Duodenal mucosa (tissue), 2 donors: Measurements from ENCODE around the gene PTK6.

Source experiments
- H3K27ac ChIP-seq: one replicate; pipeline ENCODE4 v1.7.0; 2013; ENCODE audit warnings: low read depth, low read length
- H3K27me3 ChIP-seq, 2 donors: one replicate each; pipeline ENCODE4 v1.7.0; 2013; ENCODE audit warnings: low read length in 2 of 2, control low read depth in 1 of 2; ENCODE audit not compliant: insufficient read depth in 2 of 2, control insufficient read depth in 1 of 2
- H3K36me3 ChIP-seq, 2 donors: one replicate each; pipeline ENCODE4 v1.7.0; 2013; ENCODE audit warnings: low read length in 2 of 2, control low read depth in 1 of 2; ENCODE audit not compliant: insufficient read depth in 2 of 2, control insufficient read depth in 1 of 2
- H3K4me1 ChIP-seq, 2 donors: one replicate each; pipeline ENCODE4 v1.7.0; 2013; ENCODE audit warnings: low read length in 2 of 2, control low read depth in 1 of 2; ENCODE audit not compliant: insufficient read depth in 2 of 2, control insufficient read depth in 1 of 2
- H3K4me3 ChIP-seq, 2 donors: one replicate each; pipeline ENCODE4 v1.7.0; 2013; ENCODE audit warnings: low read length in 2 of 2, low read depth in 1 of 2
- H3K9ac ChIP-seq, 2 donors: one replicate each; pipeline ENCODE4 v1.7.0; 2013; ENCODE audit warnings: low read length in 2 of 2, low read depth in 1 of 2
- H3K9me3 ChIP-seq, 2 donors: one replicate each; pipeline ENCODE4 v1.7.0; 2013; ENCODE audit warnings: low read length in 2 of 2, control low read depth in 1 of 2; ENCODE audit not compliant: control insufficient read depth in 1 of 2

The PTK6 gene

DNA sequence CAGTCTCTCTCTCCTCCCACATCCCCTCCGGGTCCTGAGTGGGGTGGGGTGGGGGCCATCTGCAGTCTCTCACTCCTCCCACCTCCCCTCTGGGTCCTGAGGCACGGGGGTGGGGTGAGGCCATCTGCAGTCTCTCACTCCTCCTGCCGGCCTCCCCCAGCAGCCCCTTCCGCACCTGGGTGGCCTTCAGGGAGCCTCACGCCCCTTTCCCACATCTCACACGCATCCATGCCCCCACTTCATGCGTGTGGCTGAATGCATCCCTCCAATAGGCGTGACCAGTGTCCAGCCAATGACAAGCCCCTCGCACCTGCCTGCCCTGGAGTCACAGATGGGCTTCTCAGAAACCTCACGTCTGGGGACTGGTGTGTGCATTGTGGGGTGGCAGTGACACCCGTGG, 11.4 kb upstream of the PTK6 start:
- Histone ChIP-seq H3K27ac (no peak overlapping the region), H3K9me3 (no peaks in the 10 kb centered on the region), H3K27me3 (peaks cover 40 to 43% of the 10 kb centered on the region in 2 donors), H3K4me3 (no peak overlapping the region), H3K9ac (no peak overlapping the region), H3K36me3 (no peaks in the 10 kb centered on the region), H3K4me1 (peaks cover 0 to 23% of the 10 kb centered on the region in 2 donors)

DNA sequence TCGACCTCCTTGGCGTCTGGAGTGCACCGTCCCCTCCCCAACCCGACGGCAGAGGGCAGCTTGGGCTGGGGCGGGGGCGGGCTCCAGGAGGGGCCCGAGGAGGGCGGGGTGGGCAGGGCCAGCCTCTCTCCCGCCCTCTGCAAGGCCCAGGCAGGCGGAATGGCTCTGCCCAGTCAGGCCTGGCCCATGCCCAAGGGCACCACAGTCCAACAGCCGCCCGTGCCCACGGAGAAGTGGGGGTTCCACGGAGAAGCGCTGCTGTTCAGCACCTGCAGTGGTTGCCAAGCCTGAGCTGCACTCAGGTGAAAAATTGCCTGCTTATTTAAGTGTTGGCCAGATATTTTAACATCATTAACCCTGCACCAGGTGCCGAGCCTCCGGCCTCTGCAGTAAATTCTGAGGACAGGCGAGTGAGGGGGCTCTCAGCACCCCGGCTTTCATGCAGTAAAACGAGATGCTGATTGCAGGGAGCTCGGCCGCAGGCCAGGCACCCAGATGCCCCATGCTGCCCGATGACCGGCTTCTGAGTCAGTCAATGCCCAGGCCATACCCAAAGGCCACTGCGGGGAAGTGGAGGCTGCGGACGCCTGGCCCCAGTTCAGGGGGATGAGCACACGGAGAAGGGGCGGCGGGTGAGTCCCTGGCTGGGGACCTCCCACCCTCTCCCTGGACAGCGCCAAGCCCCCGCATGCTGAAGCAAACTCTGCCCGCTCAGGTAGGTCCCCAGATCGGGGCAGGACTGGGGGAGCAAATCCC, 10.7 kb upstream of the PTK6 start, which contains the start of gene SRMS:
Gene SRMS (minus strand): TSS at position 25 of the 756 bp plus-strand sequence. CDS start 286 bp downstream, outside the sequence.
- Histone ChIP-seq H3K4me1 (peaks cover 0 to 23% of the 10 kb centered on the region in 2 donors), H3K9ac (no peak within 1 kb of the TSS), H3K9me3 (no peaks in the 10 kb centered on the region), H3K27me3 (peaks cover 40 to 43% of the 10 kb centered on the region in 2 donors), H3K27ac (no peak within 1 kb of the TSS), H3K36me3 (no peaks in the 10 kb centered on the region), H3K4me3 (no peak within 1 kb of the TSS)

DNA sequence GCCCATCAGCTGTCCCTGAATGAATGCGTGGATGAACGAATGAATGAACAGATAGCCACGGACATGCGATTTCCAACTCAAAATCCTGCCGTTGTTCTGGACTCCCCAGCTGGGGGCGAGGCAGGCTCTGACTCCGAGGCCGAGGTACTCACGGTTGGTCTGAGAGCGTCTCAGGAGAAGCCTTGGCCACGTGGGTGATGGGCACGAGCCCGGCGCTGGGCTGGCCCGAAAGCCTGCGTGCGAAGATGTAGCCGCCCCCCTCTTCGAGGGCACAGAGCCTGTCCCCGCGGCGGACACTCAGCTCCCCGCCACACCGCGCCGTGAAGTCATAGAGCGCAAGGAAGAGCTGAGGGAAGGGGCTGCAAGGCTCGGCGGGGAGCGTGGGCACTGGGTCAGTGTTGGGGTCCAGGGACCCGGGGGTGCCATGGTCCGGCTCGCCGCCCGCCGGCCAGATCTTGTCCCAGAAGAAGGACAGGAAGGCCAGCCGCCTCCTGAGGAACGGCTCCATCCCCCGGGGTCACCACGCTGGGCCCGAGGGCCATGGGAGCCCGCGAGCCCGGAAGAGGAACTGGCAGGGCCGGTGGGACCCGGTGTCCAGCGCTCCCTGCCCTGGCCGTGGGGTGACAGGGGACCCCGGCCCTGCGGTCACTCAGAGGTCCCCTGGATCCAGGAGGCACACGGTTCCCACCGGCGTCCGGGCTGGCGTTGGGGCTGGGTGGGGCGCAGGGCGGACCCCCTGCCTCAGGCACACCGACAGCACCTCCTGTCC, 10.0 kb upstream of the PTK6 start:
- H3K9me3 ChIP-seq = no peaks in the 10 kb centered on the region
- no peak overlapping the region for H3K27ac ChIP-seq
- H3K27me3 ChIP-seq = peaks cover 40 to 43% of the 10 kb centered on the region in 2 donors
- no peak overlapping the region for H3K4me3 ChIP-seq
- no peaks in the 10 kb centered on the region for H3K36me3 ChIP-seq
- H3K4me1 ChIP-seq = peaks cover 0 to 18% of the 10 kb centered on the region in 2 donors
- no peak overlapping the region for H3K9ac ChIP-seq

DNA sequence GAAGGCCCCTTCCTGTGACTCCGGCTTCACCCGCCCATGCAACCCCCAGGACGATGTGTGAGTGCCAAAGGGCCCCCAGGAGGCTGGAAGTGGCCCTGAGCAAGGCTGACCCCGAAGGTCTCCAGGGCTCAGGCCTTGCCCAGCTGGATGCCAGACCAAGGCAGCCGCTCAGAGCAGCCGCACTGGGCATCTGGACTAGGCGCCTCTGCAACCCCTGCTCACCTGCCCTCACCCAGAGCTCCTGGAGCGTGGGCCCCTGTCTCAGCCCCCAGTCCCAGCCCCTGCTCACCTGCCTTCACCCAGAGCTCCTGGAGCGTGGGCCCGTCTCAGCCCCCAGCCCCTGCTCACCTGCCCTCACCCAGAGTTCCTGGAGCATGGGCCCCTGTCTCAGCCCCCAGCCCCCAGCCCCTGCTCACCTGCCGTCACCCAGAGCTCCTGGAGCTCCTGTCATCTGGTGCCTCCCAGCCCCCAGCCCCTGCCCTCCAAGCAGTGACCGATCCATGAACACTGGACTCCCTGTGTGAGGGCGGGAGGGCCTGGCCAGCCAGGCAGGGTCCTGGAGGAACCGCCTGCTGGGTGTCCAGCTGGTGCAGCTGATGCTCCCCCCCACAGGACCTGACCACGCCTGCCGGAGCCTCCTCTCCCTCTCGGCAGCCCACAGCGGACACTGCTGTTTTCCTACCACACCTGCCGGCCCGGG, 9.2 kb upstream of the PTK6 start:
- Histone ChIP-seq H3K27me3 (peaks cover 40 to 43% of the 10 kb centered on the region in 2 donors), H3K27ac (no peak overlapping the region), H3K9ac (no peak overlapping the region), H3K4me3 (no peak overlapping the region), H3K36me3 (no peaks in the 10 kb centered on the region), H3K9me3 (no peaks in the 10 kb centered on the region), H3K4me1 (peaks cover 0 to 18% of the 10 kb centered on the region in 2 donors)

DNA sequence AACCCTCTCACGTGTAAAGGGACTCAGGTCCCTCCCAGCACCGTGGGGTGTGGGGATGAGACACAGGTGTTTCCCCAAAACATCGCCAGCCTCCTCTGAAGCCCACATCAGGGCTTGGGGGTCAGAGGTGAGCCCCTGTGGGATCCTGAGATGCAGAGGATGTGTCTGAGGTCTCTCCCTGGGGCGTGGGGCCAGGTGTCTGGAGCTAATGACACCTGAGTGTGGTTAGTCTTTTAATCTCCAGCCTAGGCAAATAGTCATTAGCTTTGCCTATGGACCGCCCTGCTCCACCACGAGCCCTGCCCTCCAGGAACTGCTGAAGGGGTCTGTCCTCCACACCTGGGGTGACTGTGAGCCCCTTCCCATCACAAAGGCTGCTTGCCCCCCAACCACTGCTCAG, 8.6 kb upstream of the PTK6 start:
- H3K27ac ChIP-seq = no peak overlapping the region
- H3K9me3 ChIP-seq = no peaks in the 10 kb centered on the region
- H3K36me3 ChIP-seq = no peaks in the 10 kb centered on the region
- H3K27me3 ChIP-seq = peaks cover 40 to 43% of the 10 kb centered on the region in 2 donors
- H3K4me3 ChIP-seq = no peak overlapping the region
- no peak overlapping the region for H3K9ac ChIP-seq
- H3K4me1 ChIP-seq = peaks cover 0 to 18% of the 10 kb centered on the region in 2 donors

DNA sequence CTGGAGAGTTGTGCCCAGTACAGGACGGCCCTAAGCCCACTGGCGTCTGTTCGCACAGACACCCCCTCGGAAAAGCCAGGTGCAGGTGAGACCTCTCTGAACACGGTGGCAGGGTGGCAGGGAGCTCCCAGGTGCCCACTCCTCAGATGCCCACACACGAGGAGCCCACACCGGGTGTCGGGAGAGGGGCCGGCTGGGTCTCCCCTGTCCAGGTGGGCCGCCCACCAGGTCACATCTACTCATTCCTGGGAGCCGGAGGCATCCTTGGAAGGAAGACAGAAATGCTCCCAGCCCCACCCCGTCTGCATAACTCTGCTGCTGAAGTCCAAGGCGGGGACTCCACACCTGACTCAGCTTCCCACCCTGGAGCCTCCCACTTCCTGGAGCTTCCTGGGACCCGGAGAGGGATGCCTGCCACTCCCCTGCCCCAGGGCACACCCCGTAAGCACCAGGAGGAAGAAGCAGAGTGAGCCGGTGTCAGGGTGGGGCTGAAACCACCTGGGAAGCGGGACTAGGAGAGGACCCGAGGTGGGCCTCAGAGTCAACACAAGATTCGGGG, 7.9 kb upstream of the PTK6 start:
- Histone ChIP-seq H3K4me3 (no peak overlapping the region), H3K36me3 (no peaks in the 10 kb centered on the region), H3K4me1 (peaks cover 0 to 18% of the 10 kb centered on the region in 2 donors), H3K9me3 (no peaks in the 10 kb centered on the region), H3K27me3 (peaks cover 39 to 43% of the 10 kb centered on the region in 2 donors), H3K27ac (no peak overlapping the region), H3K9ac (no peak overlapping the region)

DNA sequence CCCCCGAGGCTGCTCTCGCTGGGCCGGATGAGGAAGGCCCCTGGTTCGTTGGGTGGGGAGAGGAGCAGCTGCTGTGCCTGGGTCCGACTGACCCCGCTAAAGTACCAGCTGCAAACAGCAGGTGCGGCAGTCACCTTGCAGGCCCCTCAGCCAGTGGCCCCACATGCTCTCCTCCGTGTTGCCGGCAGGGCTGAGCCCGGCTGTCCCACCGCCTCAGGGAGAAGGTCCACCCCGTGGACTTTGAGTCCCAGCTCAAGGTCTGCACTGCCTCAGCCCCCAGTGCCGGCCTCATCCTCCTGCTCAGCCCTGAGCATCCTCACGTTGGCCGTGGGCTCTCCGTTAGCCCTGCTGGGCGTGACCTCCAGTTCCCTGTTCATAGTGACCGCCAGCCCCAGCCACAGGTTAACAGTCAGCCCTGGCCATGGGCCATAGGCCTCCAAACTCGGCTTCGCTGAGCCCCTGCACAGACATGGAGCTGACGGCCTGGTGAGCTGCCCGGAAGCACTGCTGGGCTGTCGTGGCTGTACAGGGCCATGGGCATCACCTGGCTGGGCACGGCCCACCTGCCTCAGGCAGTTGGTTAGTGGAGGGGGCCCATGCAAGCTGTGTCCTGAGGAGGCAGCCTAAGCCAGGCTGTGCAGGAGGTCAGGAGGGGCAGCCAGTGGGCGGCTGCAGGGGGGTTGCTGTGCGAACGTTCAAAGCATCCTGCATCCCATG, 7.2 kb upstream of the PTK6 start:
- H3K9ac ChIP-seq = no peak overlapping the region
- H3K27me3 ChIP-seq = peaks cover 33 to 40% of the 10 kb centered on the region in 2 donors
- peaks cover 0 to 18% of the 10 kb centered on the region in 2 donors for H3K4me1 ChIP-seq
- H3K9me3 ChIP-seq = no peaks in the 10 kb centered on the region
- H3K36me3 ChIP-seq = no peaks in the 10 kb centered on the region
- no peak overlapping the region for H3K27ac ChIP-seq
- no peak overlapping the region for H3K4me3 ChIP-seq

DNA sequence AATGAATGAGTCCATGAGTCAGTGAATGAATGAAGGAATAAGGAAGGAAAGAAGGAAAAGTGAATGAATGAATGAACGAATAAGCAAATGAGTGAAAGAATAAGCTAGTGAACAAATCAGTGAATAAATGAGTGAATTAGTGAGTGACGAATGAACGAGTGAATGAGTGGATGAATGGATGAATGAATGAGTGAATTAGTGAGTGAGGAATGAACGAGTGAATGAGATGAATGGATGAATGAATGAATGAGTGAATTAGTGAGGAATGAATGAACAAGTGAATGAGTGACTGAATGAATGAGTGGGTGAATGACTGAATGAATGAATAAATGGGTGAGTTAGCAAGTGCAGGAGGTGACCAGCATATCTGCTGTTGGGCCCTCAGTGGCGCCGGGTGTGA, 6.6 kb upstream of the PTK6 start:
- Histone ChIP-seq H3K27me3 (peaks cover 31 to 38% of the 10 kb centered on the region in 2 donors), H3K9ac (no peak overlapping the region), H3K4me3 (no peak overlapping the region), H3K36me3 (no peaks in the 10 kb centered on the region), H3K9me3 (no peaks in the 10 kb centered on the region), H3K4me1 (peaks cover 0 to 22% of the 10 kb centered on the region in 2 donors), H3K27ac (no peak overlapping the region)

DNA sequence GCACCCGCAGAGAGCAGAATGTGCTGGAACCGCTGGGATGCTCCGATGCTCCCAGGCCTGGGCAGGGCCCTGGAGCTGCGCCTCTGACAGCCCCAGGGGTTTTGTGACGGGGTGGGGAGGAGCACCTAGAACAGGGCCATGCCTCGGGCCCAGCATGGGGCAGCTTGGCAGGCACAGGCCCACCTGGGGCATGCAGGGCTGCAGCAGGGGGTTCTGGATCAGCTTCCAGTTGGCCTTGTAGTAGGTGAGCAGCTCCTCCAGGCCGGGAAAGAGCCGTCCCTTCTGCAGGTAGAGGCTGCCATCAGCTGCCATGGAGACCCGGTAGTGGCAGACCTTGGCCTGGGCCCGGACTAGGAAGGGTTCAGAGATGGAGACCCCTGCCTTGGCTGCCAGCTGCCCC, 6.0 kb upstream of the PTK6 start:
- Histone ChIP-seq H3K27ac (no peak overlapping the region), H3K4me1 (peaks cover 0 to 23% of the 10 kb centered on the region in 2 donors), H3K36me3 (no peaks in the 10 kb centered on the region), H3K4me3 (no peak overlapping the region), H3K27me3 (peaks cover 25 to 32% of the 10 kb centered on the region in 2 donors), H3K9me3 (no peaks in the 10 kb centered on the region), H3K9ac (no peak overlapping the region)
